DOHH2 (cell line): ENCODE measurements around the gene SCN2B.

Experiments
- EZH2phosphoT487 ChIP-seq: fragments of 200-600 bp; sonication (generic); IDR thresholded peaks from 2 replicates; pipeline ENCODE4 v1.6.1; 2017; ENCODE audit warnings: borderline replicate concordance, mild to moderate bottlenecking, antibody characterized with exemption, low read length, moderate library complexity, mixed read lengths
- TF ChIP-seq, protein P1 (sequence below): fragments of 200-600 bp; sonication (generic); IDR thresholded peaks from one replicate; pipeline ENCODE4 v1.5.1; 2014; ENCODE audit warnings: antibody characterized with exemption, mild to moderate bottlenecking, low read depth, low read length; ENCODE audit not compliant: poor library complexity, severe bottlenecking

DNA sequence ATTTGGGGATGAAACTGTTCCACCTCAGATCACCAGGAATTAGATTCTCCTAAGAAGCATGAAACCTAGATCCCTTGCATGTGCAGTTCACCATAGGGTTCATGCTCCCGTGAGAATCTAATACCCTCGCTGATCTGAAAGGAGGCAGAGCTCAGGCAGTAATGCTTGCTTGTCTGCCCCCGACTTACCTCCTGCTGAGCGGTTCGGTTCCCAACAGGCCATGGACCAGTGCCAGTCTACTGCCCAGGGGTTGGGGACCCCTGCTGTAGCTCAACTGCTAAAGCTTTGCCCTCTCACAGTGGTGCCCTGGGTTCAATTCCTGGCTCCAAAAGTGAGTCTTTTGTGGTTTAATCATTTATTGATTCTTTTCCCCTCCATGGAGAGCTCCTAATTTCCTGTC, 45.0 kb upstream of the SCN2B start:
- TF ChIP-seq, protein P1, sequence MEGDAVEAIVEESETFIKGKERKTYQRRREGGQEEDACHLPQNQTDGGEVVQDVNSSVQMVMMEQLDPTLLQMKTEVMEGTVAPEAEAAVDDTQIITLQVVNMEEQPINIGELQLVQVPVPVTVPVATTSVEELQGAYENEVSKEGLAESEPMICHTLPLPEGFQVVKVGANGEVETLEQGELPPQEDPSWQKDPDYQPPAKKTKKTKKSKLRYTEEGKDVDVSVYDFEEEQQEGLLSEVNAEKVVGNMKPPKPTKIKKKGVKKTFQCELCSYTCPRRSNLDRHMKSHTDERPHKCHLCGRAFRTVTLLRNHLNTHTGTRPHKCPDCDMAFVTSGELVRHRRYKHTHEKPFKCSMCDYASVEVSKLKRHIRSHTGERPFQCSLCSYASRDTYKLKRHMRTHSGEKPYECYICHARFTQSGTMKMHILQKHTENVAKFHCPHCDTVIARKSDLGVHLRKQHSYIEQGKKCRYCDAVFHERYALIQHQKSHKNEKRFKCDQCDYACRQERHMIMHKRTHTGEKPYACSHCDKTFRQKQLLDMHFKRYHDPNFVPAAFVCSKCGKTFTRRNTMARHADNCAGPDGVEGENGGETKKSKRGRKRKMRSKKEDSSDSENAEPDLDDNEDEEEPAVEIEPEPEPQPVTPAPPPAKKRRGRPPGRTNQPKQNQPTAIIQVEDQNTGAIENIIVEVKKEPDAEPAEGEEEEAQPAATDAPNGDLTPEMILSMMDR: no peak
- TF ChIP-seq EZH2phosphoT487: no peak
